ENCODE measurements around the gene BABAM2.

- no peak for TF ChIP-seq ZNF778 (CRISPR knock-in tag; IDR thresholded peaks at IDR 0.05)
- no peak for TF ChIP-seq JUN (IDR thresholded peaks at IDR 0.05; ENCODE audit: borderline replicate concordance, low read depth, low read length)
- no peak for TF ChIP-seq JUN (CRISPR knock-in tag; IDR thresholded peaks at IDR 0.05; ENCODE audit: borderline replicate concordance)
- no peak for TF ChIP-seq NRF1 (conservative IDR thresholded peaks at IDR 0.05 in 1 of 2, IDR thresholded peaks at IDR 0.05 in 1 of 2)
- TF ChIP-seq, protein P1, sequence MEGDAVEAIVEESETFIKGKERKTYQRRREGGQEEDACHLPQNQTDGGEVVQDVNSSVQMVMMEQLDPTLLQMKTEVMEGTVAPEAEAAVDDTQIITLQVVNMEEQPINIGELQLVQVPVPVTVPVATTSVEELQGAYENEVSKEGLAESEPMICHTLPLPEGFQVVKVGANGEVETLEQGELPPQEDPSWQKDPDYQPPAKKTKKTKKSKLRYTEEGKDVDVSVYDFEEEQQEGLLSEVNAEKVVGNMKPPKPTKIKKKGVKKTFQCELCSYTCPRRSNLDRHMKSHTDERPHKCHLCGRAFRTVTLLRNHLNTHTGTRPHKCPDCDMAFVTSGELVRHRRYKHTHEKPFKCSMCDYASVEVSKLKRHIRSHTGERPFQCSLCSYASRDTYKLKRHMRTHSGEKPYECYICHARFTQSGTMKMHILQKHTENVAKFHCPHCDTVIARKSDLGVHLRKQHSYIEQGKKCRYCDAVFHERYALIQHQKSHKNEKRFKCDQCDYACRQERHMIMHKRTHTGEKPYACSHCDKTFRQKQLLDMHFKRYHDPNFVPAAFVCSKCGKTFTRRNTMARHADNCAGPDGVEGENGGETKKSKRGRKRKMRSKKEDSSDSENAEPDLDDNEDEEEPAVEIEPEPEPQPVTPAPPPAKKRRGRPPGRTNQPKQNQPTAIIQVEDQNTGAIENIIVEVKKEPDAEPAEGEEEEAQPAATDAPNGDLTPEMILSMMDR (IDR thresholded peaks at IDR 0.05 in 2 of 3, conservative IDR thresholded peaks at IDR 0.05 in 1 of 3; ENCODE audit: insufficient read depth in 2 of 3, low read depth in 1 of 3, low read length in 3 of 3): no peak
- TF ChIP-seq STAG1 (CRISPR knock-in tag; IDR thresholded peaks at IDR 0.05; ENCODE audit: borderline replicate concordance): no peak
- TF ChIP-seq EP300 (IDR thresholded peaks at IDR 0.05; ENCODE audit: low read length): no peak
- TF ChIP-seq, protein P2, sequence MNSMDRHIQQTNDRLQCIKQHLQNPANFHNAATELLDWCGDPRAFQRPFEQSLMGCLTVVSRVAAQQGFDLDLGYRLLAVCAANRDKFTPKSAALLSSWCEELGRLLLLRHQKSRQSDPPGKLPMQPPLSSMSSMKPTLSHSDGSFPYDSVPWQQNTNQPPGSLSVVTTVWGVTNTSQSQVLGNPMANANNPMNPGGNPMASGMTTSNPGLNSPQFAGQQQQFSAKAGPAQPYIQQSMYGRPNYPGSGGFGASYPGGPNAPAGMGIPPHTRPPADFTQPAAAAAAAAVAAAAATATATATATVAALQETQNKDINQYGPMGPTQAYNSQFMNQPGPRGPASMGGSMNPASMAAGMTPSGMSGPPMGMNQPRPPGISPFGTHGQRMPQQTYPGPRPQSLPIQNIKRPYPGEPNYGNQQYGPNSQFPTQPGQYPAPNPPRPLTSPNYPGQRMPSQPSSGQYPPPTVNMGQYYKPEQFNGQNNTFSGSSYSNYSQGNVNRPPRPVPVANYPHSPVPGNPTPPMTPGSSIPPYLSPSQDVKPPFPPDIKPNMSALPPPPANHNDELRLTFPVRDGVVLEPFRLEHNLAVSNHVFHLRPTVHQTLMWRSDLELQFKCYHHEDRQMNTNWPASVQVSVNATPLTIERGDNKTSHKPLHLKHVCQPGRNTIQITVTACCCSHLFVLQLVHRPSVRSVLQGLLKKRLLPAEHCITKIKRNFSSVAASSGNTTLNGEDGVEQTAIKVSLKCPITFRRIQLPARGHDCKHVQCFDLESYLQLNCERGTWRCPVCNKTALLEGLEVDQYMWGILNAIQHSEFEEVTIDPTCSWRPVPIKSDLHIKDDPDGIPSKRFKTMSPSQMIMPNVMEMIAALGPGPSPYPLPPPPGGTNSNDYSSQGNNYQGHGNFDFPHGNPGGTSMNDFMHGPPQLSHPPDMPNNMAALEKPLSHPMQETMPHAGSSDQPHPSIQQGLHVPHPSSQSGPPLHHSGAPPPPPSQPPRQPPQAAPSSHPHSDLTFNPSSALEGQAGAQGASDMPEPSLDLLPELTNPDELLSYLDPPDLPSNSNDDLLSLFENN (IDR thresholded peaks at IDR 0.05; ENCODE audit: low read depth in 2 of 2, low read length in 2 of 2): no peak
Observed at GRCh38 chr2:27915191-27915590, 24.7 kb downstream of the BABAM2 start.
